Measurements from ENCODE around the gene PIPOX.

The PIPOX gene

GRCh38 chr17:29099527-29099926 lies 56.6 kb downstream of the PIPOX start:
- no peak for DNase-seq
- TF ChIP-seq POLR2A (IDR thresholded peaks at IDR 0.05; ENCODE audit: low read length) (no peak), GATA1 (IDR thresholded peaks at IDR 0.05; ENCODE audit: low read depth, low read length) (no peak)

DNA sequence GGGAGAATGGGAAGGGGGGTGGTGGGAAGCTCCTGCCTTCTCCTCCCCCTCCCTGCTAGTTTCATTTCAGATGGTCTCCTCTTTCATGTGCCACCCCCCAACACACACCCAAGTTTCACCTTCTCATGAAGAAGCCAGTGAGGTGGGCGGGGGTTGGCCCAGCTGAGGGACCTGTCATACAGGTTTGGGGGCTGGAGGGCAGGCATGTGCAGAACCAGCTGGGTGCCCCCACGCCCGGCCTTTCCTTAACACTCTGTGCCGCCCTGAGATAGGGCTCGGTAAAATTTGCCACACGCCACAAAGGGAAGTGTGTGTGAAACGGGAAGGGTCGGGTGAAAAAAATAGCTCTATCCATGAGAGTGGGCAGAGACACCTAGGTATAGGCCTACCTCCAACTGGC lies 57.4 kb downstream of the PIPOX start:
- TF ChIP-seq GATA1 (IDR thresholded peaks at IDR 0.05; ENCODE audit: low read depth, low read length), result no peak
- TF ChIP-seq POLR2A (IDR thresholded peaks at IDR 0.05; ENCODE audit: low read length), result no peak
- no peak for DNase-seq

DNA sequence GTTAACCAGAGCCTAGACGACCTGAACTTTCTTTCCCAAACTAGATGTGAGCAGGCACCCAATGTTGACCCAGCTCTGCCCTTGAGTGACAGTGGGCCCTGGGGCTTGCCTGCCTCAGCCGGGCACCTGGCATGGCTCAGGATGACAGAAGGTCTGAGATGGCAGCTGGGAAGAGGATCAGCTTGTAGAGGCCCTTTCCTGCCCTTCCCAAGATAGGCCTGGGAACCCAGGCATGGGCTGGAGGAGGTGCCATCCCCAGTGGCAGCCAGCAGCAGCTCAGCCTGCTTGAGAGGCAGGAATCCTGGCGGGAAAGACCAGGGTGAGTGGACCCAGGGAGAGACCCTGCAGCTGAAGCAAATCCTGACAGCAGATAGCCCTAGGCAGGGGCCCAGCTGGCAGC lies 59.1 kb downstream of the PIPOX start:
- no peak for TF ChIP-seq POLR2A (IDR thresholded peaks at IDR 0.05; ENCODE audit: low read length)
- no peak for TF ChIP-seq GATA1 (IDR thresholded peaks at IDR 0.05; ENCODE audit: low read depth, low read length)
- no peak for DNase-seq

- TF ChIP-seq GATA1 (IDR thresholded peaks at IDR 0.05; ENCODE audit: low read depth, low read length) (no peak), POLR2A (IDR thresholded peaks at IDR 0.05; ENCODE audit: low read length) (no peak)
- DNase-seq, result no peak
These were observed 59.8 kb downstream of the PIPOX start for GRCh38 chr17:29102741-29103181.

GRCh38 chr17:29103341-29103740 lies 60.4 kb downstream of the PIPOX start:
- DNase-seq, result no peak
- TF ChIP-seq POLR2A (IDR thresholded peaks at IDR 0.05; ENCODE audit: low read length), result no peak
- TF ChIP-seq GATA1 (IDR thresholded peaks at IDR 0.05; ENCODE audit: low read depth, low read length), result no peak
